Mucosa of descending colon (tissue), 3 donors: Measurements from ENCODE around the gene ANKH. TPM values are rescaled to one million over a fixed set of nuclear protein-coding genes. Genes with fewer than 3 reads are reported as not detected.
A peak's percentile ranks its signal among the peaks of the same experiment; 100 is the strongest.

Experiments
- ATAC-seq: fragments of 200-7000 bp; cut with Tn5 transposase; one replicate; pipeline ENCODE4 v1.9.1; 2020; ENCODE audit warnings: mild to moderate bottlenecking, moderate library complexity
- DNase-seq, 3 donors: peaks; one replicate each; pipeline ENCODE4 v3.0.0-alpha.2; 2020
- H3K36me3 ChIP-seq: fragments of 200-600 bp; one replicate; pipeline ENCODE4 v1.8.0; 2021; ENCODE audit warnings: low read depth, mild to moderate bottlenecking
- H3K4me1 ChIP-seq: fragments of 200-600 bp; one replicate; pipeline ENCODE4 v1.8.0; 2021; ENCODE audit warnings: low read depth, mild to moderate bottlenecking
- H3K4me3 ChIP-seq: fragments of 200-600 bp; one replicate; pipeline ENCODE4 v1.8.0; 2021; ENCODE audit warnings: mild to moderate bottlenecking
- H3K9me3 ChIP-seq: fragments of 200-600 bp; one replicate; pipeline ENCODE4 v1.8.0; 2021; ENCODE audit warnings: mild to moderate bottlenecking
- CTCF ChIP-seq: fragments of 200-600 bp; IDR thresholded peaks from one replicate; pipeline ENCODE4 v1.8.0; 2022; ENCODE audit warnings: antibody characterized with exemption, mild to moderate bottlenecking
- intact Hi-C, 2 donors: fragments of 100-400 bp; cut with DNase I in 1 of 2; cut with micrococcal nuclease in 1 of 2; formaldehyde crosslinking; loops; one replicate each; pipeline versions ENCODE4 v1.11.0 to v1.11.1; 2022; cut with DNase I, micrococcal nuclease
- total RNA-seq, 3 donors: library from RNA; stranded (reverse); fragmentation: NEBNext Ultra II Directional in 2 of 3; extraction: Animal tissue kit (Norgen Biotek cat#: 25700) in 2 of 3; gene quantifications; one replicate each; pipeline versions ENCODE4 v1.2.1 to v1.2.4, GENCODE V29; 2021 to 2023
- donor health status: DM: no; HTN: no; CAD: no; lungs with moderate emphysema.
- donor health status: DM: no; HTN: no; CAD: no.
- donor health status: DM: no; HTN: yes; CAD: no.

ANKH gene
- total RNA-seq, 3 donors from 2014 or later = 85.4 to 177 (median 105) TPM

- Histone ChIP-seq H3K9me3 (no peaks in the 10 kb centered on the region), H3K36me3 (no peaks in the 10 kb centered on the region), H3K4me1 (peaks cover 15% of the 10 kb centered on the region), H3K4me3 (no peak overlapping the region)
- intact Hi-C loops = no loop called here
- no peak for DNase-seq
- no peak for TF ChIP-seq CTCF
- ATAC-seq = no peak
These were observed 141.1 kb downstream of the ANKH start for GRCh38 chr5:14730466-14730865.

GRCh38 chr5:14729448-14730385, 141.9 kb downstream of the ANKH start:
- ATAC-seq = no peak
- Histone ChIP-seq H3K9me3 (no peaks in the 10 kb centered on the region), H3K4me1 (peaks cover 15% of the 10 kb centered on the region), H3K4me3 (no peak overlapping the region), H3K36me3 (no peaks in the 10 kb centered on the region)
- intact Hi-C loops = loop anchor here (5.0 kb wide), 2 partner anchors 218 to 283 kb away; no protein-coding TSS in a partner anchor
- no peak for TF ChIP-seq CTCF
- no peak for DNase-seq

GRCh38 chr5:14728459-14728938, 143.1 kb downstream of the ANKH start:
- DNase-seq = peak; percentile 68 to 77 (median 75)
- peak; percentile 87 for ATAC-seq
- Histone ChIP-seq H3K9me3 (no peaks in the 10 kb centered on the region), H3K36me3 (no peaks in the 10 kb centered on the region), H3K4me3 (no peak overlapping the region), H3K4me1 (peaks cover 15% of the 10 kb centered on the region)
- intact Hi-C loops = loop anchor here (5.0 kb wide), 2 partner anchors 219 to 284 kb away; no protein-coding TSS in a partner anchor
- TF ChIP-seq CTCF = no peak

- DNase-seq = no peak
- no peaks in the 10 kb centered on the region for H3K9me3 ChIP-seq
- TF ChIP-seq CTCF = no peak
- ATAC-seq = no peak
- H3K4me1 ChIP-seq = peaks cover 15% of the 10 kb centered on the region
- no peaks in the 10 kb centered on the region for H3K36me3 ChIP-seq
- H3K4me3 ChIP-seq = no peak overlapping the region
- intact Hi-C loops = loop anchor here (5.0 kb wide), 2 partner anchors 219 to 284 kb away; no protein-coding TSS in a partner anchor
These were observed 143.6 kb downstream of the ANKH start for GRCh38 chr5:14727928-14728458.

- DNase-seq = peak; percentile 76 to 88 (median 78)
These were observed 144.1 kb downstream of the ANKH start for GRCh38 chr5:14727428-14727865.

More at GRCh38 chr5:14727428-14727865, 144.1 kb downstream of the ANKH start:
- peak; percentile 90 for TF ChIP-seq CTCF
- H3K4me3 ChIP-seq = no peak overlapping the region
- peak; percentile 83 for ATAC-seq
- no peaks in the 10 kb centered on the region for H3K36me3 ChIP-seq
- no peaks in the 10 kb centered on the region for H3K9me3 ChIP-seq
- intact Hi-C loops = loop anchor here (5.0 kb wide), 2 partner anchors 220 to 285 kb away; no protein-coding TSS in a partner anchor
- peaks cover 15% of the 10 kb centered on the region for H3K4me1 ChIP-seq
